ENCODE data around the gene ARRDC1.
"Not testable (repeated sequence)": the region's sequence is repeated elsewhere in the genome, so short reads cannot be mapped to it uniquely, and the experiment has no call there.

ARRDC1 gene

DNA sequence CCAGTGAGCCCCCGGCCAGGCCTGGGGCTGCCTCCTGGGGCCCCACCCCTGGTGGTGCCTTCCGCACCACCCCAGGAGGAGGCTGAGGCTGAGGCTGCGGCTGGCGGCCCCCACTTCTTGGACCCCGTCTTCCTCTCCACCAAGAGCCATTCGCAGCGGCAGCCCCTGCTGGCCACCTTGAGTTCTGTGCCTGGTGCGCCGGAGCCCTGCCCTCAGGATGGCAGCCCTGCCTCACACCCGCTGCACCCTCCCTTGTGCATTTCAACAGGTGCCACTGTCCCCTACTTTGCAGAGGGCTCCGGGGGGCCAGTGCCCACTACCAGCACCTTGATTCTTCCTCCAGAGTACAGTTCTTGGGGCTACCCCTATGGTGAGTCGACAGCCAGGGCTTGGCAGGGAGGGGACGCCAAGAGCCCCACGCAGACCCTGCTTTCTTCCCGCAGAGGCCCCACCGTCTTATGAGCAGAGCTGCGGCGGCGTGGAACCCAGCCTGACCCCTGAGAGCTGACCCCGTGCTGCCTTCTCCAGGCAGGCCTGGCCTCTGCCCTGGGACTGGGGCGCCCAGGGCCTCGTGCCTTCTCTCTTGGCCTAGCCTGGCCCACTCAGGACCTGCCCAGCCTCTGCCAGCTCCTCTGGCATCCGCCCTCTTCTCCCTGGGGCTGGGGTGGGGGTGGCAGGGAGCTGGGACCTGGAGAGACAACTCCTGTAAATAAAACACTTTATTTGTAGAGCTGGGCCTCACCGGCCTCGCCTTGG, 9.3 kb downstream of the ARRDC1 start:
- DNase-seq: no peak

DNA sequence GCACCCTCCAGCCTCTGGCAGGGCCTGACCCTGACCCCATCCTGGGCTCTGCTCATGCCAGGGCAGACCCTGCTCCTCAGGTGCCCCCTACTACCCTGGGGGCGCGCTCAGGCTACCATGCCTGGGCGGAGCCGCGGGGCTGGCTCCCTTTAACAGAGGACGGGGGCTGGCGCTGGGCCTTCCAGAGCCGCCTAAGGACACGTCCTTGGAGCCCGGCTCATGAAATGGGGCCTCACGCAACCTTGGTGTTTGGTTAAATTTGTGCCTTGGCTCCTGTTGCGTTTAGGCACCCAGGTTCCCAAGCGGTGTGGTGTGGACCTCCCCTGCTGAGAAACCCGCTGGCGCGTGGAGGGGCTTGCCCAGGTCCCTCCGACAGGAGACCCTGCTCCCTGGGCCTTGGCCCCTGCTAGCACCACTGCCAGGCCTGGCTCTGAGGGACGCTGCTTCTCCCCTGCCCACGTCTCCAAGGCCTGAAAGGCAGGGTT, 9.9 kb downstream of the ARRDC1 start:
- DNase-seq: no peak

DNA sequence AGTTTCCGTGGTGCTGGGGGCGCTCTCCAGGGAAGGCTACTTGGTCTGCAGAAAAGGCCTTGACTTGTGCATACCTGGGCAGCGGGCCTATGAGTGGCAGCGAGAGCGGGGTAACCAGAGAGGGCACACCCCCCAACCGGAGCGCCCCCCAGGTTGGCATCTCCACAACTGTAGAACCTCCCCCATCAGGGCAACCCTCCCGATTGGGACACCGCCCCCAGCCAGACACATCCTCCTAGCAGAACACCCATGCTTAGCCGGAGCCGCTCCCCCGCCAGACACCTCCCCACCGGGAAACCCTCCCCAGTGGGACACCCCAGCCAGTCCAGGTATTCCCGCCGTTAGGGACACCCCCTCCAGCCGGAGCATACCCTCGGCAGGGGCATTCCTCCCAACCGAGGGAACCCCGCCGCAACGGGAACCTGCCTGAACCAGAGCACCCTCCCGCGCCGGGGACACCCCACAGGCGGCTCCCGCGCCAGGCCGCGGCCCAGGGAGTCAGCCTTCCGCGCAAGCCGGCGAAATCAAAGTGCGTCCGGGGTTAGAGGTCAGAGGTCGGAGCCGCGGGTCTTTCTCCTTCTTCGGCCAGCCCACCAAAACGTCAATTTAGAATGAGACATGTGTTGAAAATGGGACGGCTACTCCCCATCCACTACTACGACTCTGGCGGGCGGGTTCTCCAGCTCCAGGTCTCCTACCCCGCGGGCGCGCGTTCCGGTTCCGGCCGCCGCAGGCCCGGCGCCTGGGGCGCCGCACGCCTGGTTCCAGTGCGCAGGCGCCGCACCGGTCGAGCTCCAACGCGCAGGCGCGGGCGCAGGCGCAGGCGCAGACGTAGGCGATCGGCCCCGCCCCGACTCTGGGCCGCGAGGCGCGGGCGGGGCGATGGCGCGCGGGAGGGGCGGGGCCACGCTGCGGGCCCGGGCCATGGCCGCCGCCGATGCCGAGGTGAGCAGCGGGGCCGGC, 12.9 kb downstream of the ARRDC1 start, which contains the start of gene EHMT1:
Gene EHMT1, plus strand, starts transcription at position 901 of the 963 bp plus-strand sequence. Its CDS starts 24 bp downstream, at position 925.
- DNase-seq: peak; percentile 98

DNA sequence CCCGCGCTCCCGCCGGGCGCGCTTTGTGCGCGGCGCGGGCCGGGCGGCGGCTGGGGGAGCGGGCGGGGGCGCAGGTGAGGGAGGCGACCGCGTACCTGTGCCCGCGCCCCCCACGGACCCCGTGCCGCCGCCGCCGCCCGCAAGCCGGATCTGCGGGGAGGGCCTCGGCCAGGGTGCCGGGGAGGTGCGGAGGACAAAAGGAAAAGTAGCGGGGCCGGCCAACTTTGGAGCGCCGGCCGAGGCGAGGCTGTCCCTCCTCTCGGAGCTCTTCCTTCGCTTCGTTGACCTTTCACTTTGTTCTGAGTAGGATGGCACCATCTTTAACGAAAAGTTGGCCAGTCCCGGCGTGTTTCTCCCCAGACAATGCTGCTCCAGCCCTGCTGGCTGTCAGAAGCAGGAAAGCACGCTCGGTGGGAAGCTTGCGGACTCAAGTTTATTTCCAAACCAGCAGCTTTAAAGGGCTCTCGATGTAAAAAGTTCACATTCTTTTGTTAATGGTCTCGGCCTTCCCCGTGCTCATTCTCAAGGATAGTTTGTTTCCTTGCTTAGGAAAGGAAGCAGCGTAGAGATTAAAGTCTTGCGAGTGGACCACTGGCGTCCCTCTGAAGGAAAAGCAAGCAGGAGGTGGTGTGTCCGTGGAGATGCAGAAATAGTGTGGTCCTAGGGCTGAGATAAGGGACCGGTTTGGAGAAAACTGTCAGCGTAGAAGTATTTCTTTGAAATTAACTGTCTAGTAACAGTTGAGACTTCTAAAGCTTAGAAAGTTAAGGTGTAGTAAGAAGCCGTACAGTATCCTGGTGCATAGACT, 14.0 kb downstream of the ARRDC1 start:
- DNase-seq: peak; percentile 73

DNA sequence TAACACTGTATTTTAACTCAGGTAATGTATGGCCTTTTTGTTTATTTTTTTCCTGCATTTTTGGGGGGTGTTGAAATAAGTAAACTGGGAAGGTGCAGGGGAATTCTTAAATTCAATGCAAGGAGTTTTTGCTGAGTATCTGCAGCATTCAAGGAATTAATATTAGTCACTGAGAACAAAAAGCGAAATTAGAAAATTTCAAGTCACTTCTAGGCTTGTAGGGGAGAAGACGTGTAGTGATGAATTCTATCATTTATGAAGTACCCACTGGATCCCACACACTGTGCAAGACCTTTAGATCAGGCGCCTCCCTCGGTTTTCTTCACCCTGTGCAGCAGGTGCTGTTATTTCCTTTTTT, 14.5 kb downstream of the ARRDC1 start:
- DNase-seq: no peak

DNA sequence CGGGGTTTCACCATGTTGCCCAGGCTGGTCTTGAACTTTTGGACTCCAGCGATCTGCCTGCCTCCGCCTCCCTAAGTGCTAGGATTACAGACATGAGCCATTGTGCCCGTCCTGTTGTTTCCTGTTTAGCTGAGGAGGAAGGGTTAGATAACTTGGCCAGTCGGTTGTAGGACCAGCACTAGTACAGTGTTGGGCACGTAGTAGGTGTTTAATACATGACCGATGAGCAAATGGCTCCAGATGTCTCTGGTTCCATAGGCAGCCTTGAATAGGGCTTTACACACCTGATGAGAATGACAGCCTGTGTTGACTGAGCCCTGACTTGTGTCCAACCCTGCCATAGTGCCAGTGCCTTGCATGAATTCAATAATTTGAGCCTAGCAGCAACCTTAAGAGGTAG, 15.1 kb downstream of the ARRDC1 start:
- no peak for DNase-seq

DNA sequence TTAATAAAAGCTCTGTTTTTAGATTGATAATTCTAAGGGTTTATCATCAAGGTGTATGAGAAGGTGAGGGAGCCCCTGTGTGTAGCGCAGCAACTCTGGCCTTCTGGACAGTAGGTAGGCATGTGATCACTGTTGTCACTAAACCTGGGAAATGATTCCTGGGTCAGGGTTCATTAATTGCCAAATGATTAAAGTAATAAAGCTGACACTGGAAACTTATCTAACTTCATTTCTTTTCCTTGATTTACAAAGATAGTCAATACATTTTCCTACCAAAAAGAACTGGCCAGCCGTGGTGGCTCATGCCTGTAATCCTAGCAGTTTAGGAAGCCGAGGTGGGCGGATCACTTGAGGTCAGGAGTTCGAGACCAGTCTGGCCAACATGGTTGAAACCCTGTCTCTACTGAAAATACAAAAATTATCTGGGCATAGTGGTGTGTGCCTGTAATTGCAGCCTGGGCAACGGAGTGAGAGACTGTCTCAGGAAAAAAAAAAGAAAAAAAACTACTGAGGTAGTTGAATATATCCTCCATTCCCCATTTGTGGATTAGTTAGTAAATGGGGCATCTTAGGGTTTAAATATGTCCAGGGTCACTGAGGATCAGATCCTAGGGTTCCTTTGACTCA, 15.8 kb downstream of the ARRDC1 start:
- DNase-seq: no peak

DNA sequence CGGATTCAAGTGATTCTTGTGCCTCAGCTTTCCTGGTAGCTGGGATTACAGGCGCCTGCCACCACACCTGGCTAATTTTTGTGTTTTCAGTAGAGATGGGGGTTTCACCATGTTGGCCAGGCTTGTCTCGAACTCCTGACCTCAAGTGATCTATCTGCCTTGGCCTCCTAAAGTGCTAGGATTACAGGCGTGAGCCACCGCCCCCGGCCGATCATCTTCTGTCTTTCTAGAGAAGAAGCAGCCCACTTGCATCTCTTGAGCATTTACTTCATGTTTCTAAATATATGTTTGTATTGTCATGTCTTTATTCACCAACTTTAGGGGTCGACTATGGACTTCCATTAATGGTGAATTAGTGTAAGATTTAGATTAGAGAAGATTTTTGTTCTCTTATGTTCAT, 16.7 kb downstream of the ARRDC1 start:
- DNase-seq: not testable (repeated sequence)

DNA sequence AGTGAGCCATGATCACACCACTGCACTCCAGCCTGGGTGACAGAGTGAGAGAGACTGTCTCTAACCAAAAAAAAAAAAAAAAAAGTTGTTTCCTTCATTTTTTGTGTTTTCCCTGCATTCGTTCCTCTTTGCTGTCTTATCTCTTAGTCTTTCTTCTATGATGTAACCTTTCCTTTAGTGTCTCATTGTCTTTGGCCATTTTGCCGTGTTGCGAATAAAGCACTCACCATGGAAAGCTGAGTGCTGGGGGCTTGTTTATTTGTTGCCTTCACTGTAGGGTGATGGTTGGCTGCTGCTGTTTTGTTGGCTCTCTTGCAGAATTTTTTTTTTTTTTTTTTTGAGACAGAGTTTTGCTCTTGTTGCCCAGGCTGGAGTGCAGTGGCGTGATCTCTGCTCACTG, 21.0 kb downstream of the ARRDC1 start:
- no peak for DNase-seq

DNA sequence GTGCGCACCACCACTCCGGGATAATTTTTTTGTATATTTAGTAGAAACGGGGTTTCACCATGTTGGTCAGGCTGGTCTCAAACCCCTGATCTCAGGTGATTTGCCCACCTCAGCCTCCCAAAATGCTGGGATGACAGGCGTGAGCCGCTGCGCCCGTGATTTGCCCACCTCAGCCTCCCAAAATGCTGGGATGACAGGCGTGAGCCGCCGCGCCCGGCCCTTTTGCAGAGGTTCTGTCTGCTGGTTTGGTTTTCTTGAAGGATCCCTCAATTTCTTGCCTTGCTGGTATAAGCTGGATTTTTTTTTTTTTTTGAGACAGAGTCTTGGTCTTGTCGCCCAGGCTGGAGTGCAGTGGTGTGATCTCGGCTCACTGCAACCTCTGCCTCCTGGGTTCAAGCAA, 21.9 kb downstream of the ARRDC1 start:
- DNase-seq: not testable (repeated sequence)

DNA sequence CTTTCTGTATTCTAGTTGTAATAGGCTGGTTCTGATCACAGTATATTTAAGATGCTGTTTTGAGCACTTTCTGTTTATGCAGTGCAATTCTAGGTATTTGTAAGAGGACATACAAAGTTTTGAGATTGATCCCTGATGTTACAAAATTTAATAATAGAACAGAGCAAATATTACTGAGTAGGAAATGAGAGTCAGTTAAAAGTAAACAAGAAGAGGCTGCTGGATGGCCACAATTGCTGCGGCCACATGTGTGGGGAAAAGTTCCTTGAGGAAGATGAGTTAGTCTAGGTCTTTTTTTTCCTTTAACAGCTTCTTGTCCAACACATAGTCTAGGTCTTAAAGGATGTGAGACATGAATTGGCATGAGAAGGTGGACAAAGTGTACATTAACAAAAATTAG, 24.6 kb downstream of the ARRDC1 start:
- no peak for DNase-seq

DNA sequence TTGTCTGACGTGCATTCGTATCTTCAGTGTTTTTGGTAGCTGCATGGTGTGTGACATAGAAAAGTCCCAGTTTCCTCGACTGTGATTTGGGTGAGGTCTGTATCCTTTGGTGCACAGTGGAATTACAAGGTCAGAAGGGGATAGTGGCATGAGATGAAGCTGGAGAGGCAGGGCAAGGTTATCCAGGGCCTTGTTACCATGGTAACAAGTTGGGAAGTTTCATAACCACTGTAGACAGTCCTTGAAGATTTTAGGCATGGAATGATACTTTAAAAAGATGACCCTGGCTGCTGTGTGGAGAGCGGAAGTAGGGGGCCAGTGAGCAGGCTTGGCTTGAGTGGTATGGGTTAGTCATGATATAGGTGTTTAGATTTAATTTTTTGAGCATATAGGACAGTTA, 25.2 kb downstream of the ARRDC1 start:
- no peak for DNase-seq

DNA sequence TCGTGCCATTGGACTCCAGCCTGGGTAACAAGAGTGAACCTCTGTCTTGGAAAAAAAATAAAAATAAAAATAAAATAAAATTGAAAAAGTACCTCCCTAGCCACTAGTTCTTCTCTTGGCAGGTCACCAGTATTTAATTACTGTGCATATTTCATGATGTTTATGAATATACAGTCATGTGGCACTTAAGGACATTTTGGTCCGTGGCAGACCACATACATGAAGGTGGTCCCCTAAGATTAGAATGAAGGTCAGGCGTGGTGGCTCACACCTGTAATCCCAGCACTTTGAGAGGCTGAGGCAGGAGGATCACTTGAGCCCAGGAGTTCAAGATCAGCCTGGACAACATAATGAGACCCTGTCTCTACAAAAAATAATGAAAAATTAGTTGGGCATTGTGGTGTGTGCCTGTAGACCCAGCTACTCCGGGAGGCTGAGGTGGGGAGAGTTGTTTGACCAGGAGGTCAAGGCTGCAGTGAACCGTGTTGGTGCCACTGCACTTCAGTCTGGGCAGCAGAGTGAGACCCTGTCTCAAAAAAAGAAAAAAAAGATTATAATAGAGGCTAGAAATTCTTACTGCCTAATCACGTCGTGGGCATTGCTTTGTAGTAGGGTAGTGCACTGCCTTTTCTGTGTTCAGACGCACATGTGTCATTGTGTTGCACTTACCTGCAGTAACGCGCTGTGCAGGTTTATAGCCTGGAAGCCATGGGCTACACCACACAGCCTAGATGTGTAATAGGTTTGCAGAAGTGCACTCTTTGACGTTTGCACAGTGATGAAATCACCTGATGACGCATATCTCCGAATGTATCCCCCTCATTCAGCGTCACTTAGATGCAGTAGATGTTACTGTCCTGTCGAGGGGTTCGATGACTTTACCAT, 26.1 kb downstream of the ARRDC1 start:
- no peak for DNase-seq

DNA sequence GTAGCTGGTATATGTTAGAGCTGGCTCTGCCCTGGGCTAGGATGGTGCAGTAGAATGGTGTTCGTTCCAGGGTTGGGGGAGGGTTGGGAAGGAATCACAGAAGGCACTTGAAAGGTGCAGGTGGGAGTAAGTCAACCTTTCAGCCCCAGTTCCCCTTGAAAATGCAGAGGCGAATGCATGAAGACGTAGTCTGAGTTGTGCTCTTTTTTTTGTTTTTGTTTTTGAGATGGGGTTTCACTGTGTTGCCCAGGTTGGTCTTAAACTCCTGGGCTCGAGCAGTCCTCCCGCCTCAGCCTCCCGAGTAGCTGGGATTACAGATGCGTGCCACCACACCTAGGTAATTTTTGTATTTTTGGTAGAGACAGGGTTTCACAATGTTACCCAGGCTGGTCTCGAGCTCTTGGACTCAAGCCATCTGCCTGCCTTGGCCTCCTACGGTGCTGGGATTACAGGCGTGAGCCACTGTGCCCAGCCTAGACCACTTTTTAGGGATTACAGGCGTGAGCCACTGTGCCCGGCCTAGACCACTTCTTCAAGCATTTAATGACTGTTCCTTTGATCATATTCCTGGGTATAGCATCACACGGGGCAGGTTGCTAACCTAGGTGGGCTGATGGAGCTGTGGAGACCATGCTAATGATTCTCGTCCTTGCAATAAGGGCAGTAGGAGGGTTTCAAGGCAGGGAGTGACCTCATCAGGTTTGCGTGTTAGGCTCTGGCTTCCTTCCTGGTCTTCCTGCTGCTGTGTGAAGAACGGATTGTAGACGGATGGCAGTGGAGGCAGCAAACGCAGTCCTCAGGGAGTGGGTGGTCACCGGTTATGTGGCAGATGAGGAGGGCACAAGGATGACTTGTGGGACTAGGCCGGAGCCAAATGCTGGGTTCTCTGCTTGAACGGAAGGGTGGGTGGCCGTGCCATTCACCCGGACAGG, 27.0 kb downstream of the ARRDC1 start:
- DNase-seq: no peak

DNA sequence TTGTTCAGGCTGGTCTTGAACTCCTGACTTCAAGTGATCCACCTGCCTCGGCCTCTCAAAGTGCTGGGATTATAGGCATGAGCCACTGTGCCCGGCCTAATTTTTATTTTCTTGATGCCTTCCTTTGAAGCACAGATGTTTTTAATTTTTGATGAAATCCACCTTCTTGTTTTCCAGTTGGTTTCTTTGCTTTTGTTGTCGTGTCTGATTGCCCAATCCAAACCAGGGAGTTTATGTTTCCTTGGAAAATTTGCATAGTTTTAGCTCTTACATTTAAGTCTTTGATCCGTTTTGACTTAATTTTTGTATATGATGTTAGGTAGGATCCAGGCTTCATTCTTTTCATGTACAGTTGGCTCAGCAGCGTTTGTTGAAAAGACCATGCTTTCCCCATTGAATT, 28.5 kb downstream of the ARRDC1 start:
- DNase-seq: no peak

DNA sequence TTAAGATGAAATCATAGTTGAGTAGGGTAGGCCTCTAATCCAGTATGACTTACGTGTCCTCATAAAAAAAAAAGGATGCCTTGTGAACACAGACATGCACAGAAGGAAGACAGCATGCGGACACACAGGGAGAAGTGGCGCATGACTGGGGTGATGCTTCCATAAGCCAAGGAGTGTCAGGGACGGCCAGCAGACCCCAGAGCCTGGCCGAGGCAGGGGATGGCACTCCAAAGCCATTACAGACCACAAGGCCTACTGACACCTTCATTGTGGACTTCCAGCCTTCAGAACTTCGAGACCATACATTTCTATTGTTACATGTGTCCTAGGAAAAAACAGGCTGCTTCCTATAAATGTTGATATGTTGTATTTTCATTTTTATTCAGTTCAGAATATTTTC, 33.2 kb downstream of the ARRDC1 start:
- no peak for DNase-seq

DNA sequence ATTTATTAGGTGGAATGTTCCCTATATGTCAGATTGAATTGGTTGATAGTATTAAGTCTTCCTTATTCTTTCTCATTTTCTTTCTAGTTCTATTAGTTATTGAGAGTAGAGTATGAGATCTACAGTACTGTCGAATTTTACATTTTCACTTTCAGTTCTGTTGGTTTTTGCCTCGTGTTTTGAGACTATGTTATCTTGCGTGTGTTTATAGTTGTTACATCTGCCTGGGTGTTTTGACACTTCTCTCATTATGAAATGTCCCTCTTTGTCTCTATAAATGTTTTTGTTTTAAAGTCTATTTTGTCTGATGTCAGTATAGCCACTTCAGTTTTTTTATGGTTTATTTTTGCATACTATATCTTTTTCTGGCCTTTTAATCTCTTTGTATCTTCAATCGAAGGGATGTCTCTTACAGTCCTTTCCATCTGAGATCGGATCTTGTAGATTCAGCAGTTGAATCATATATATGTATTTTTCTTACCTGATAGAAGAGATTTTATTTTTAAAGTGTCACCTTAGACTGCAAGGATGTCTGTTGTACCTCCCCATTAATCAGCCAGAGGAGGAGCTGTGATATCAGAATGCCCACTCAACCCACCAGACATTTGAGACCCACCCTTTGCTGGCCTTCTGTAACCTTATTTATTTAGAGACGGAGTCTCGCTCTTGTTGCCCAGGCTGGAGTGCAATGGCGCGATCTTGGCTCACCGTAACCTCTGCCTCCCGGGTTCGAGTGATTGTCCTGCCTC, 34.0 kb downstream of the ARRDC1 start:
- DNase-seq: no peak

DNA sequence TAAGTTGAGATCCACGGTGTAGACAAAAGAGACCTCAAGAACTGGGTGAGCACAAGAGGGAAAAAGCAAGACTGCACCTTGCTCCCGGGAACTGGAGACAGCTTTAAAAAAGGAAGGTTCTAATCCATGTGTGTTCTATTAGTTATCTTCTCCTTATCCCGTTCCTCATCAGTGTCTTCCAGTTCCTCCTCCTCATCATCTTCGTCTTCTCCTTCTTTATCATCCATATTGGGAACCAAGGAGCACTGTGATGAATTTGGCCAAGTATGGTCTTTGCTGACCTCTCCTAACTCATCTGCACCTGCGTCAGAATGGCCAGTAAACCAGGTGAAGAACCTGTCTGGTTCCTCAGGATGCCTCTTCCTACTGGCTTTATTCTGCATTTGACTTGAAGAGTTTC, 35.4 kb downstream of the ARRDC1 start:
- DNase-seq: no peak

DNA sequence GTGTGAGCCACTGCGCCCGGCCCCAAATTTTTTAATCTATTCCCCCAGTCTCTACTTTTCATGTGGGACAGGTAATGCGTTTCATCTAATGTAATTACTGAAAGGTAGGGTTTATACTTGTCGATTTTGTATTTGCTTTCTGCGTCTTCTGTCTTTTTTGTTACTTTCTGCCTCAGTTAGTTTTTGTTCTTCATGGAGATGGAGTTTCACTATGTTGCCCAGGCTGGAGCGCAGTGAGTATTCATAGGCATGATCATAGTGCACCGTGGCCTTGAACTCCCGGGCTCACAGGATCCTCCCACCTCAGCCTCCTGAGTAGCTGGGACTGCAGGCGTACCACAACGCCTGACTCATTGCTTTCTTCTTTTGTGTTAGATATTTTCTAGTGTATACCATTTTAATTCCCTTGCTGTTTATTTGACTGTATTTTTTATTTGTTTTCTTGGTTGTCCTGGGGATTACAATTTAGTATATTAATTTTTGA, 36.7 kb downstream of the ARRDC1 start:
- DNase-seq: no peak

Measured in activated CD8-positive, alpha-beta memory T cell treated with anti-CD3 and anti-CD28 coated beads for 24 hours (primary cell).